AG20443 (cell line): ENCODE measurements around the gene AKAP13.

Source experiments
- DNase-seq: peaks from one replicate; pipeline ENCODE4 v3.0.0; 2012; ENCODE audit warnings: low spot score, mixed read lengths

Gene AKAP13

GRCh38 chr15:85756411-85757072, 376.1 kb downstream of the AKAP13 start:
- peak; percentile 49 for DNase-seq

DNA sequence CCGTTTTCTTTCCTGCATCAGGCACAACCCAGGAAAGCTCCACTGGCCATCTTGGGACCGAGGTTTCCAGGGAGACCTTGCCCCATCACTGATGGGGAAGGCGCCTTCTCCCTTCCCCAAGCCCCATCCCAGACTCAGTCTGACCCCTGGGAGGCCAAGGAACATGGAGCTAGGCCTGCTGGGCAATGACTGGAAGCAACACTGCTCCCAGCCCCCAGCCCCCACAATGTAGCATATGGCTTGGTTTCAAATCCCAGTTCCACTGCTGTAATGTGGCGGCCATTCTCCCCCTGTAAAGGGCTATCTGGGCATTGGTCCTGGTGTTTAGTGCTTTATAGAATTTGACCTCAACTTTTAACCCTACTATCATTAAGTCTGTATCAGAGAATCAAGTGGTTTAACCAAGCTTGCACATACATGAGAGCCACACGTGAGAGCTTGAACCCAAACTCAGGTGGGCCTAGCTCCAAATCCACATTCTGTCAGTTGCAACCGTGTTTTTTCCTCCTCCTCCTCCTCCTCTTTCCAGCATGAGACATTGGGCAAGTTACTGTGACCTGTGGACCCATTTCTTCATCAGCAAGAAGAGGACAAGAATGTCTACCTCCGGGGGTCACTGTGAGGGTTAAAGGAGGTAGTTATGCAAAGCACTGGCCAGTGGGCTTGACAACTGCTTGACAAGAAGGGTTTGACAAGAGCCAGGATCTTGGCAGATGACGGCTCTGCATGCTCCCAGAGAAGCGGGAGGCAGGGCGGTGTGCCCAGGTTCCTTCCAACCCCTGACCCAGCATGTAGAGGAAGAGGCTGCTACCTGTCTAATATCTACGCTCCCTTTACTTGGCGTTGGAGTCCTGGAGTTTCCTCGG, 376.9 kb downstream of the AKAP13 start:
- DNase-seq, result no peak

DNA sequence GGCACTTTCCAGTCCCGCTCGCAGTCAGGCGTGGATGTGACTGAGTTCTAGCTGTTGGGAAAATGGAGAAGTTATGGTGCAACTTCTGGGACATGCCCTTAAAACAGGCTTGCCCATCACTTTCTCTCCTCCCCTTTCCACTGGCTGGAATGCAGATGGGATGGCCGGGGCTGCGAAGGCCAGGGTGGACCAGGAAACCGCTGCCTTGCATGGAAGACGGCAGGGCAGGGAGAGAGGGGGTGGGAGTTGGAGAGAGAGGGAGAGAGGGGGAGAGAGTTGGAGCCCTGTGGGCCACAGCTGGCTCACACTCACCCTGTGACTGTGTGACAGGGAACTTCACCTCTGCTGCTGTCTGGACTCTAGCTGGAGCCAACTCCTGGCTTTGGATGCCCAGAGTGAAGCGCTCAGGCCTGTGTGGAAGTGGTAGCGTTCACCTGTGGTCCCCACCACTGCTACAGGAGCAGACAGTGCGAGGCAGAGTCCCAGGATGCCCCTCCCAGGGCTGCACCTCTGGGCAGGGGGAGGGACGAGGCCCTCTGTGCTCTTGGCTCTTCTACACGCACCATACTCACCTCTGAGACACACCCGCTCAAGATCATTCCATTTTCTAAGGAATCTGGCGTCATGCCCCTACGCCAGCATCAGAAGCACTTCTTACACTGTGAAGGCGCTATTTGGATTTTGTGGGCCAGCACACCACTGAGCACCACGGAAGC, 377.7 kb downstream of the AKAP13 start:
- no peak for DNase-seq

GRCh38 chr15:85758655-85758978, 378.2 kb downstream of the AKAP13 start:
- DNase-seq, result no peak

- DNase-seq, result no peak
These were observed 379.0 kb downstream of the AKAP13 start for GRCh38 chr15:85759376-85759775.

DNA sequence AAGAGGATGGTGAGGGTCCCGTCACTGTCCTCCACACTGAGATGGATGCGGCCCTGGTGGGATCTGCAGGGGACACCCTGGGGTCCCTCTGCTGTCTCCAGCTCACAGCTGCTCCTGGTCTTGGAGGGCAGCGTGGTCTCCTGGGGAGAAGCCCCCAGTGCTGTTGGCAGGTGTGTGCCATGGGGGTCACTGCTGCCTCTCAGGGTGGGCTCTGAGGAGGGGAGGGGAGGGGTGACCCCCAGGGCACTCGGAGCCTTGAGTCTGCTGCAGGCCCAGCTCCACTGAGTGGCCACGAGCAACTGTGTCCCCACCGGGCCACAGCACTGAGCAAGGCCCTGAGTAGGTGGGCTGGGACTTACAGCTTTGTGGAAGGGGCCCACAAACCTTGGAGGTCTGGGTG, 379.6 kb downstream of the AKAP13 start:
- DNase-seq, result no peak

- DNase-seq, result no peak
These were observed 380.3 kb downstream of the AKAP13 start for GRCh38 chr15:85760531-85761371.

GRCh38 chr15:85761635-85762034, 381.2 kb downstream of the AKAP13 start:
- DNase-seq, result no peak

DNA sequence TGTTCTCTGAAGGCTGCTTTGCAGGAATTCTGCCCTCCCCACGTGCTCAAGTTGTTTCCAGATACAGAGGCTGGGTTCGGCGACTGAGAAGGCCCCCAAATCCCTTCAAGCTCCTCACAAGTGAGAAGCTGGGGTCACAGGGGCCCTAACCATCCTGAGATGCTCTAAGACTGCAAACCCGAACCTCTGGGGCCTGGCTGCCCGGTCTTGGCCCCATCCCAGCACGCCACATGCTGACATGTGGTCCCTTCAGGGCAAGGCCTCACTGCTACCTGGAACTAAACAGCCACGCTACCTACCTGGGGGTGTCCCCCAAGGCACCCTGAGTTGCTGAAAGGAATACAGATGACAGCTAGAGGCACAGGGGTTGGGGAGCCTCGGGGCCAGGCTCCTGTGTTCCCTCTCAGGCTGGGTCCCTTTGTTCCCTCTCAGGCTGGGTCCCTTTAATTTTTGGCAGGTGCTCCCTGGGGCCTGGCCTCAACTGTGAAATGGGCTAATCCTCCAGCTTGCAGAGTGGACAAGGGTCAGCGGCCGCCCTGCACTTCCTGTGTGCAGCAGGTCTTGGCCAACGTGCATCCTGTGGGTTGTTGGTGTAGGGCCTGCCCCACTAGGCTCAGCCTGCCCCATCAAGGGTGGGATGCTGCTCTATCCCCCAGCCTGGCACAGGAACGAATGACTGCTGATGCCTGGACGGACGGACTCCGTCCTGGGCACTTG, 381.8 kb downstream of the AKAP13 start:
- no peak for DNase-seq

GRCh38 chr15:85762756-85763127, 382.3 kb downstream of the AKAP13 start:
- no peak for DNase-seq

GRCh38 chr15:85763157-85763556, 382.8 kb downstream of the AKAP13 start:
- no peak for DNase-seq

DNA sequence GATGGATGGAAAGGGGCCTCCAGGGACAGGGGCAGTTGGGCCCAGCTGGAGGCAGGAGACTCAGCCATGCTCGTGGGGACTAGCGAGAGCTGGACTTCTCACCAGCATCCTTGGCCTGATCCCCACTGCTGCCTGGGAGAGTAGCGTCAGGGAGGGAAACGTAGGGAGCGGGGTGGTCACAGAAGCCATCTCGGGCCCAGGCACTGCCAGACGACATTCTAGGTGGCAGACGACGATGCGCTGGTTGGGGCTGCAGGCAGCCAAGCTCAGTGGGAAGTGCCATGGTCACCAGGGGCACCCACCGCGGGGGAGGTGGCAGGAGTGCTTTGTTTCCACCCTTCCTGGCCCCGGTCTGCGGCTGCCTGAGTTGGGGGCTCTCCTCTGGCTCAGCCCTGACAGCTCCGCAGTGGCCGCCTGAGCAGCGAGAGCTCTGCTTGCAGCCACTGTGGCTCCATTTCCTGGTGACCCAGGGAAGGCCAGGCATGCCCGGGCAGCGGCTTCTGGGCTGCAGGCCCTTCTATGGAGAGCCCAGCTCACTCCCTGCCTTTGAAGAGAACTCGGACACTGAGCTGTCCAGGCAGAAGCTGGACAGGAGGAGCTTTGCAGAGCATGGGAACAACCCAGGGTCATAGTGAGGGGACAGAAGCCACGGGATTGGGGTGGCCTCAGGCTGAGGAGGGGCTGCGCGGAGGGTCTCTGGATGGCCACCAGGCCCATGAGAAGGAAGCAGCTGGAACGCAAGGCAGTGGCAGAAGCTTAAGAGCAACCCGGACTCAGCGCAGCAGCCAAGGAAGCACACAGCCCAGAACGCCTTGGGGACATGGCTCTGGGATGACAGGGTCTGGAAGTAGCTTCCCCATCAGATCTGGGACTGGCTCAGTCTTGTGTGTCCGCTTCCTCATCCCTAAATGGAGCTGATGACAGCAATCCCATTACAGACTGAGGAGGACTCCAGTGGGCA, 383.6 kb downstream of the AKAP13 start:
- DNase-seq, result no peak

GRCh38 chr15:85764649-85765277, 384.4 kb downstream of the AKAP13 start:
- peak; percentile 65 for DNase-seq

DNA sequence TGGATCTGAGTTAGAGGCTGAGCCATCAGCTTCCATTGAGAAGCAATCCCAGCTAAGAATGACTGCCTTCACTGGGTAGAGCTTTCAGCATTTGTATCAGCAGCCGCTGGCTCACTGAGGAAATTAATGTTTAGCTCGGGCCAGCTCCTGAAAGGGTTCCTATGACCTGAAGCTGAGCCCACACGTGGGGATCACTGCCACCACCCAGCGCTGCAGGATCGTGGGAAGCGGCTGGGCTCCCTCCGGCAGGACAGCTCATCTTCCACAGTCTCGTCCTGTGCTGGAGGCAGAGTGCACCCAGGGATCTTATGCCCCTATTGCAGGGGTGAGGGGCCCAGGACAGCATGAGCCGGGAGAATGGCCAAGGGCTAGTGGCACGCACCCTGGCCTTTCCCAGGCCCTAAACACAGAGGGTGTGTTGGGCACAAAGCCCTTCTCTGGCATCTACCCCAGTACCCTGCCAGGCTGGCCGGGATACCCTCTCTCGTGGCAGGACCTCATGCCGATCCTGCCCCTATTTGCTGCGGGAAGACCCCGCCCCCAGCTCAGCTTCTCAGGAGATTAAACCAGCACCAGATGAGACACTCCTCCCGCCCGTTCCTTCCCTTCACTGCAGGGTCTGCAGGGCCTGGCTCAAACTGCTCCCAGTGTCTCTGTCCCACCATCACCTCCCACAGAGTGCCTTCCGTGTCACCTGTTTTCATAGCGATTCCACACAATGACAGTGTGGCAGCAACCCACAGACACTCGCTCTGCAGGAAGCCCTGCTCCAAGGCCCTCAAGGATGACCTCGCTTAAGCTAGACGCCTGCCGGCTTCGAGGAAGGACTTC, 385.8 kb downstream of the AKAP13 start:
- no peak for DNase-seq

- no peak for DNase-seq
These were observed 387.6 kb downstream of the AKAP13 start for GRCh38 chr15:85767785-85768529.

DNA sequence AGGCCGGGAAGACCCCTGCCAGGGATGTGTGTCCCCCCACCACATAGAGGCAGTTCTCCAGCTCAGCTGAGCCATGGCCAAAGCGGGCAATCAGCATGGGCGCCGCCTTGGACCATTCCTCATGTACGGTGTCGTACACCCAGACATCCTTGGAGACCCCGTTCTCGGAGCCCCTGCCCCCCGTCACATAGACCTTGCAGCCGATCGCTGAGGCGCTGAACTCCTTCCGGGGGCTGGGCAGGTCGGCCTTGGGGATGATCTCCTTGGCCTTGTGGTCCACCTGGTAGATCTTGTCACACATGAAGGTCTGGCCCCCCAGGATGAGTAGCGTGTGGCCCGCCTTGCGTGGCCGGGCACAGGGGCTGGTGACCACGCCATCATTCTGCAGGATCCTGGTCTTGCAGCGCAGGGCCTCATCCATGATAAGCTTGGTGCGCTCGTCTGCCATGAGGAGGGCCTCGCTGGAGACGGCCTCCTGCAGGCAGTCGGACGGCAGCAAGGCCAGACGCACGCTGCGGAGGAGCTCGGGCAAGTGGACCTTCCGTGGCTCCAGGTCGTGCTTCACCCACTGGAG, 388.3 kb downstream of the AKAP13 start:
- DNase-seq, result no peak

DNA sequence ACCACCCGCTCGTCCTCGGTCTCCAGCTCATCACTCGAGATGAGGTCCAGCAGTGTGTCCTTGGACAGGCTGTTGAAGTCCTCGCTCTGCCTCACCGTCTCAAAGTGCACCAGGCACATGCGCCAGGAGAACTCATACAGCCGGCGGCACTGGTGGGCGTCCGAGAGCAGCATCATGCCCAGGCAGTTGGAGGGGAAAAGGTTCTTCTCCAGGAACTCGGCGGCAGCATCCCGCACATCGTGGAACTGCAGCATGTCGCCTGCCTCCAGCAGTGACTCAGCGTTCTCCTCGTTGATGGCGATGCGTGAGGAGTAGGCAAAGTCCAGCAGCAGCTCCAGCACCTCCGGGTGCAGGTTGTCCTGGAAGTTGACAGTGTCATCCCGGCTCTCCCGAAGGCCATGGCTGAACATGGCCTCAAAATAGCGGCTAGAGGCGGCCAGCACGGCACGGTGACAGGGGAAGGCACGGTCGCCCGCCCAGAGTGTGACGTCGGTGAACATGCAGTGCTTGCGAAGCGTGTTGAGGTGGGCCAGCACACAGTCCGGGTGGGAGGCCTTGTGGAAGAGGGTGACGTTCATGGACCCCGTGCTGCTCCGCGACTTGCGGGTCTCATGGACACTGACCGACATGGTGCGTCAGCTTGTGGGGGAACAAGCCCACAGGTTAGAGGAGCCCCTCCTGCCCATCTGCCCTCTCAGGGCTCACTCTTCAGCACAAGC, 388.9 kb downstream of the AKAP13 start:
- no peak for DNase-seq
